Ishikawa (cell line): ENCODE data around the gene USP33.
A peak's percentile ranks its signal among the peaks of the same experiment; 100 is the strongest.

Experiments used
- CEBPB ChIP-seq: IDR thresholded peaks from 2 replicates; pipeline ENCODE4 v1.6.1; 2012
- CREB1 ChIP-seq: IDR thresholded peaks from 2 replicates; pipeline ENCODE4 v1.6.1; 2012; ENCODE audit warnings: low read depth
- EGR1 ChIP-seq: IDR thresholded peaks from 2 replicates; pipeline ENCODE4 v1.6.1; 2012
- EP300 ChIP-seq: IDR thresholded peaks from 2 replicates; pipeline ENCODE4 v1.6.1; 2012; ENCODE audit warnings: borderline replicate concordance
- FOXM1 ChIP-seq: IDR thresholded peaks from 2 replicates; pipeline ENCODE4 v1.6.1; 2012; ENCODE audit warnings: low read depth, borderline replicate concordance
- MAX ChIP-seq: IDR thresholded peaks from 2 replicates; pipeline ENCODE4 v1.6.1; 2012
- TAF1 ChIP-seq: IDR thresholded peaks from 2 replicates; pipeline ENCODE4 v1.6.1; 2012; ENCODE audit warnings: low read depth, mild to moderate bottlenecking
- TEAD4 ChIP-seq: IDR thresholded peaks from 2 replicates; pipeline ENCODE4 v1.6.1; 2012
- USF1 ChIP-seq: IDR thresholded peaks from 2 replicates; pipeline ENCODE4 v1.6.1; 2012
- YY1 ChIP-seq: IDR thresholded peaks from 2 replicates; pipeline ENCODE4 v1.6.1; 2012; ENCODE audit warnings: low read depth
- ZBTB7A ChIP-seq: IDR thresholded peaks from 2 replicates; pipeline ENCODE4 v1.6.1; 2012; ENCODE audit warnings: low read depth
- TF ChIP-seq, protein P1 (sequence below): IDR thresholded peaks from 2 replicates; pipeline ENCODE4 v1.6.1; 2012; ENCODE audit warnings: low read depth, mild to moderate bottlenecking

- no peak; the same call in 1 of the 2 replicates for TF ChIP-seq ZBTB7A
- peak; percentile 77; the same call in 1 of the 2 replicates for TF ChIP-seq MAX
- no peak for TF ChIP-seq TEAD4
- no peak for TF ChIP-seq CREB1
- TF ChIP-seq EGR1, result peak; percentile 64; the same call in 1 of the 2 replicates
- no peak for TF ChIP-seq USF1
- TF ChIP-seq YY1, result no peak
- TF ChIP-seq CEBPB, result peak; percentile 29; the same call in 1 of the 2 replicates
- TF ChIP-seq, protein P1, sequence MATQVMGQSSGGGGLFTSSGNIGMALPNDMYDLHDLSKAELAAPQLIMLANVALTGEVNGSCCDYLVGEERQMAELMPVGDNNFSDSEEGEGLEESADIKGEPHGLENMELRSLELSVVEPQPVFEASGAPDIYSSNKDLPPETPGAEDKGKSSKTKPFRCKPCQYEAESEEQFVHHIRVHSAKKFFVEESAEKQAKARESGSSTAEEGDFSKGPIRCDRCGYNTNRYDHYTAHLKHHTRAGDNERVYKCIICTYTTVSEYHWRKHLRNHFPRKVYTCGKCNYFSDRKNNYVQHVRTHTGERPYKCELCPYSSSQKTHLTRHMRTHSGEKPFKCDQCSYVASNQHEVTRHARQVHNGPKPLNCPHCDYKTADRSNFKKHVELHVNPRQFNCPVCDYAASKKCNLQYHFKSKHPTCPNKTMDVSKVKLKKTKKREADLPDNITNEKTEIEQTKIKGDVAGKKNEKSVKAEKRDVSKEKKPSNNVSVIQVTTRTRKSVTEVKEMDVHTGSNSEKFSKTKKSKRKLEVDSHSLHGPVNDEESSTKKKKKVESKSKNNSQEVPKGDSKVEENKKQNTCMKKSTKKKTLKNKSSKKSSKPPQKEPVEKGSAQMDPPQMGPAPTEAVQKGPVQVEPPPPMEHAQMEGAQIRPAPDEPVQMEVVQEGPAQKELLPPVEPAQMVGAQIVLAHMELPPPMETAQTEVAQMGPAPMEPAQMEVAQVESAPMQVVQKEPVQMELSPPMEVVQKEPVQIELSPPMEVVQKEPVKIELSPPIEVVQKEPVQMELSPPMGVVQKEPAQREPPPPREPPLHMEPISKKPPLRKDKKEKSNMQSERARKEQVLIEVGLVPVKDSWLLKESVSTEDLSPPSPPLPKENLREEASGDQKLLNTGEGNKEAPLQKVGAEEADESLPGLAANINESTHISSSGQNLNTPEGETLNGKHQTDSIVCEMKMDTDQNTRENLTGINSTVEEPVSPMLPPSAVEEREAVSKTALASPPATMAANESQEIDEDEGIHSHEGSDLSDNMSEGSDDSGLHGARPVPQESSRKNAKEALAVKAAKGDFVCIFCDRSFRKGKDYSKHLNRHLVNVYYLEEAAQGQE, result no peak
- TF ChIP-seq TAF1, result no peak
- peak; percentile 51; the same call in 1 of the 2 replicates for TF ChIP-seq EP300
- TF ChIP-seq FOXM1, result no peak
Observed at GRCh38 chr1:77683160-77684148, 76.2 kb downstream of the USP33 start.
